ENCODE measurements around the gene FGFR4.

FGFR4 gene

GRCh38 chr5:177092178-177093081, 5.7 kb downstream of the FGFR4 start:
- no peak for DNase-seq (ENCODE audit: extremely low read depth, low read depth)
- no peak for TF ChIP-seq CTCF (IDR thresholded peaks at IDR 0.05; ENCODE audit: low read depth, low read length)

GRCh38 chr5:177093082-177093712, 6.5 kb downstream of the FGFR4 start:
- TF ChIP-seq CTCF (IDR thresholded peaks at IDR 0.05; ENCODE audit: low read depth, low read length) = no peak
- no peak for DNase-seq (ENCODE audit: extremely low read depth, low read depth)

- no peak for DNase-seq (ENCODE audit: extremely low read depth, low read depth)
- no peak for TF ChIP-seq CTCF (IDR thresholded peaks at IDR 0.05; ENCODE audit: low read depth, low read length)
Measured at GRCh38 chr5:177093803-177094202, 7.1 kb downstream of the FGFR4 start.

GRCh38 chr5:177094224-177095087, 7.7 kb downstream of the FGFR4 start:
- TF ChIP-seq CTCF (IDR thresholded peaks at IDR 0.05; ENCODE audit: low read depth, low read length) = no peak
- no peak for DNase-seq (ENCODE audit: extremely low read depth, low read depth)

GRCh38 chr5:177095088-177095669, 8.5 kb downstream of the FGFR4 start:
- TF ChIP-seq CTCF (IDR thresholded peaks at IDR 0.05; ENCODE audit: low read depth, low read length) = no peak
- DNase-seq (ENCODE audit: extremely low read depth, low read depth) = no peak

GRCh38 chr5:177096162-177097015, 9.7 kb downstream of the FGFR4 start:
- TF ChIP-seq CTCF (IDR thresholded peaks at IDR 0.05; ENCODE audit: low read depth, low read length) = no peak
- no peak for DNase-seq (ENCODE audit: extremely low read depth, low read depth)
